HepG2 (cell line): ENCODE data around the gene ARCN1.

Source experiments
- ARHGAP35 ChIP-seq: sonication (generic); formaldehyde crosslinking; IDR thresholded peaks from 2 replicates; pipeline ENCODE4 v1.9.0; 2022; ENCODE audit warnings: mild to moderate bottlenecking, inconsistent platforms, moderate library complexity, missing genetic modification reagents, borderline replicate concordance
- EZH2 ChIP-seq: conservative IDR thresholded peaks from 2 replicates; pipeline ENCODE4 v1.6.1; 2012; ENCODE audit warnings: mild to moderate bottlenecking, low read depth, low read length, moderate library complexity
- KDM5B ChIP-seq: sonication (generic); formaldehyde crosslinking; IDR thresholded peaks from 2 replicates; pipeline ENCODE4 v1.4.0; 2020; ENCODE audit warnings: missing genetic modification reagents, mild to moderate bottlenecking, borderline replicate concordance
- KMT2A ChIP-seq: sonication (generic); formaldehyde crosslinking; IDR thresholded peaks from 2 replicates; pipeline ENCODE4 v1.4.0; 2020; ENCODE audit warnings: missing genetic modification reagents
- MTF2 ChIP-seq: sonication (generic); formaldehyde crosslinking; IDR thresholded peaks from 2 replicates; pipeline ENCODE4 v1.5.0; 2020; ENCODE audit warnings: missing genetic modification reagents, borderline replicate concordance
- PCBP2 ChIP-seq: fragments of 200-400 bp; formaldehyde crosslinking; optimal IDR thresholded peaks from 2 replicates; pipeline ENCODE3; 2018; ENCODE audit warnings: low read length, low read depth; ENCODE audit not compliant: poor library complexity, severe bottlenecking
- TCF12 ChIP-seq, 2 experiments: fragments of 450-650 bp in 1 of 2; sonication (generic) in 1 of 2; formaldehyde crosslinking in 1 of 2; IDR thresholded peaks; 2 replicates each; pipeline versions ENCODE4 v1.6.1 to v1.8.0; 2017 to 2022; ENCODE audit warnings: antibody characterized with exemption in 1 of 2, mild to moderate bottlenecking in 1 of 2, missing genetic modification reagents in 1 of 2, moderate library complexity in 1 of 2
- ZNF335 ChIP-seq: sonication (generic); formaldehyde crosslinking; IDR thresholded peaks from 2 replicates; pipeline ENCODE4 v1.4.0; 2020; ENCODE audit warnings: missing genetic modification reagents
- ZNF432 ChIP-seq: sonication (generic); formaldehyde crosslinking; IDR thresholded peaks from 2 replicates; pipeline ENCODE4 v1.5.0; 2020; ENCODE audit warnings: missing genetic modification reagents, mild to moderate bottlenecking, borderline replicate concordance
- TF ChIP-seq, protein P1 (sequence below): sonication (generic); formaldehyde crosslinking; IDR thresholded peaks from 2 replicates; pipeline ENCODE4 v1.4.0; 2020; ENCODE audit warnings: missing genetic modification reagents
- TF ChIP-seq, protein P2 (sequence below): sonication (generic); formaldehyde crosslinking; IDR thresholded peaks from 2 replicates; pipeline ENCODE4 v1.4.0; 2020; ENCODE audit warnings: mild to moderate bottlenecking, missing genetic modification reagents

DNA sequence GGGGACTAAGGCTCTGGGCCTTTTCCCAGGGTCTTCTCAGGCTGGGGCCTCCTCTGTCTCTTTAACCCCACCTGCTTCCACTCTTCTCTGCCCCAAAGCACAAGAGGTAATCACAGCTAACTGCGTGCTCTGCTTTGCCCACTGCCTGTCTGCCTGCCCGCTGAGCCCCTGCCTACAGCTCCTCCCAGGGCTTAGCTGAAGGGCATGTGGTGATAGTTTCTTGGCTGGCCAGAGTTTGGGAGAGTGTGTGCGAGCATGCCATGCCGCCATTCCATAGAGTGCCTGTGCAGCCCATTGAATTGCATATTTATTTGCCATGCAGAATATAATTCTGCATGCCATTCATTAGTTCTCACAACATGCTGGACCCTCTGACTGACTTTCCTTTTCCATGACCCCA, 67.7 kb downstream of the ARCN1 start:
- TF ChIP-seq, protein P1, sequence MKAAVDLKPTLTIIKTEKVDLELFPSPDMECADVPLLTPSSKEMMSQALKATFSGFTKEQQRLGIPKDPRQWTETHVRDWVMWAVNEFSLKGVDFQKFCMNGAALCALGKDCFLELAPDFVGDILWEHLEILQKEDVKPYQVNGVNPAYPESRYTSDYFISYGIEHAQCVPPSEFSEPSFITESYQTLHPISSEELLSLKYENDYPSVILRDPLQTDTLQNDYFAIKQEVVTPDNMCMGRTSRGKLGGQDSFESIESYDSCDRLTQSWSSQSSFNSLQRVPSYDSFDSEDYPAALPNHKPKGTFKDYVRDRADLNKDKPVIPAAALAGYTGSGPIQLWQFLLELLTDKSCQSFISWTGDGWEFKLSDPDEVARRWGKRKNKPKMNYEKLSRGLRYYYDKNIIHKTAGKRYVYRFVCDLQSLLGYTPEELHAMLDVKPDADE (CRISPR knock-in tag), result no peak
- TF ChIP-seq EZH2 (no peak), MTF2 (CRISPR knock-in tag) (no peak), ZNF335 (CRISPR knock-in tag) (no peak), KMT2A (CRISPR knock-in tag) (no peak), PCBP2 (no peak), TCF12 (IDR thresholded peaks at IDR 0.05) (no peak), TCF12 (CRISPR knock-in tag; IDR thresholded peaks at IDR 0.05) (no peak), ARHGAP35 (CRISPR knock-in tag) (no peak), KDM5B (CRISPR knock-in tag) (no peak), ZNF432 (no peak)
- TF ChIP-seq, protein P2, sequence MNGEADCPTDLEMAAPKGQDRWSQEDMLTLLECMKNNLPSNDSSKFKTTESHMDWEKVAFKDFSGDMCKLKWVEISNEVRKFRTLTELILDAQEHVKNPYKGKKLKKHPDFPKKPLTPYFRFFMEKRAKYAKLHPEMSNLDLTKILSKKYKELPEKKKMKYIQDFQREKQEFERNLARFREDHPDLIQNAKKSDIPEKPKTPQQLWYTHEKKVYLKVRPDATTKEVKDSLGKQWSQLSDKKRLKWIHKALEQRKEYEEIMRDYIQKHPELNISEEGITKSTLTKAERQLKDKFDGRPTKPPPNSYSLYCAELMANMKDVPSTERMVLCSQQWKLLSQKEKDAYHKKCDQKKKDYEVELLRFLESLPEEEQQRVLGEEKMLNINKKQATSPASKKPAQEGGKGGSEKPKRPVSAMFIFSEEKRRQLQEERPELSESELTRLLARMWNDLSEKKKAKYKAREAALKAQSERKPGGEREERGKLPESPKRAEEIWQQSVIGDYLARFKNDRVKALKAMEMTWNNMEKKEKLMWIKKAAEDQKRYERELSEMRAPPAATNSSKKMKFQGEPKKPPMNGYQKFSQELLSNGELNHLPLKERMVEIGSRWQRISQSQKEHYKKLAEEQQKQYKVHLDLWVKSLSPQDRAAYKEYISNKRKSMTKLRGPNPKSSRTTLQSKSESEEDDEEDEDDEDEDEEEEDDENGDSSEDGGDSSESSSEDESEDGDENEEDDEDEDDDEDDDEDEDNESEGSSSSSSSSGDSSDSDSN (CRISPR knock-in tag), result no peak
